Hepatocyte (in vitro differentiated cells): ENCODE data around the gene TRPT1.

Source experiments
- CTCF ChIP-seq: fragments of 200-600 bp; sonication (generic); IDR thresholded peaks from 2 replicates; pipeline ENCODE4 v1.5.1; 2016; ENCODE audit warnings: antibody characterized with exemption, mild to moderate bottlenecking; ENCODE audit not compliant: poor library complexity
- EZH2 ChIP-seq: fragments of 200-600 bp; sonication (generic); IDR thresholded peaks from 2 replicates; pipeline ENCODE4 v1.6.1; 2016; ENCODE audit warnings: antibody characterized with exemption, mild to moderate bottlenecking, borderline replicate concordance
- EZH2phosphoT487 ChIP-seq: fragments of 200-600 bp; sonication (generic); IDR thresholded peaks from one replicate; pipeline ENCODE4 v1.6.1; 2018; ENCODE audit warnings: antibody characterized with exemption, mild to moderate bottlenecking, low read depth, moderate library complexity; ENCODE audit not compliant: unreplicated experiment, severe bottlenecking

- TF ChIP-seq CTCF (no peak), EZH2 (no peak), EZH2phosphoT487 (no peak)
Measured at GRCh38 chr11:64206457-64207255, 19.3 kb downstream of the TRPT1 start, which contains the start of gene FERMT3.
